Spleen (tissue), 7 donors: ENCODE results near the gene FGF18.

ENCODE experiments used
- POLR2A ChIP-seq, 3 donors: fragments of 450-650 bp; IDR thresholded peaks; one replicate each; pipeline ENCODE4 v1.5.1; 2017; ENCODE audit warnings: antibody characterized with exemption in 3 of 3, mild to moderate bottlenecking in 1 of 3
- POLR2AphosphoS5 ChIP-seq, 3 donors: sonication (generic); formaldehyde crosslinking; IDR thresholded peaks; one replicate each; pipeline ENCODE4 v1.5.1; 2017; ENCODE audit warnings: antibody characterized with exemption in 3 of 3
- TF ChIP-seq, protein P1 (sequence below), 11 experiments: fragments of 200-600 bp in 7 of 11; fragments of 450-650 bp in 4 of 11; sonication (generic) in 4 of 11; IDR thresholded peaks in 8 of 11; conservative IDR thresholded peaks in 3 of 11; 1 replicate in 7 of 11; 2 replicates in 4 of 11; pipeline versions ENCODE4 v1.4.0 to v1.8.0; 2016 to 2021; ENCODE audit warnings: antibody characterized with exemption in 11 of 11, inconsistent platforms in 4 of 11, mild to moderate bottlenecking in 1 of 11
- donor health status: DM: no; HTN: no; CAD: no; lungs with moderate emphysema.
- donor health status: DM: no; HTN: no; CAD: no.
- donor health status: DM: no; HTN: no; CAD: no.

DNA sequence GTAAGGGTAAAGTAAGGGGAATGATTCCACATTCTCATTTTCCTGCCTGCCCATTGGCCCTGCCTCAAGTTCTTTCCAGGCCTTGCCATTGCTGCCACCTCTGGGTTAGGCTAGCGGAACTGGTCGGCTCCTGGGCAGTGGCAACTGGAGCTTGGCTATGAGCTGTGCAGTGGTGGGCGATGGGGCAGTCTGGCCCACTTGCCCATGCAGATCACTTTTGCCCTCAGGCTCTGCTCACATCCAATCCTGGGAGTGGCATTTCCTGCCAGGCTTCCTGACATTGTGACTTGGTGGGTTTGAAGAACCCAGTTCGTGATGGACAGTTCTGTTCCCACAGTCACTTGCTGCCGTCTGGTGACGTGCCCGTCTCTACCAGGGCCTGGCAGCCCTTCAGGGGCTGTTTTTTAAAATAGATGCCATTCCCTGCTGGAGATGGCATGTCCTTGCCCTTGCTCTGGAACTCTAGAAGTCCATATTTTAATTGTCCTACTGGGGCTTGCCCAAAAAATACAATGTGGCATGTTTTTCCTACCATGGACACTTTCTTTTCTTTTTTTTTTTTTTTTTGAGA lies 86.1 kb downstream of the FGF18 start:
- TF ChIP-seq, protein P1, sequence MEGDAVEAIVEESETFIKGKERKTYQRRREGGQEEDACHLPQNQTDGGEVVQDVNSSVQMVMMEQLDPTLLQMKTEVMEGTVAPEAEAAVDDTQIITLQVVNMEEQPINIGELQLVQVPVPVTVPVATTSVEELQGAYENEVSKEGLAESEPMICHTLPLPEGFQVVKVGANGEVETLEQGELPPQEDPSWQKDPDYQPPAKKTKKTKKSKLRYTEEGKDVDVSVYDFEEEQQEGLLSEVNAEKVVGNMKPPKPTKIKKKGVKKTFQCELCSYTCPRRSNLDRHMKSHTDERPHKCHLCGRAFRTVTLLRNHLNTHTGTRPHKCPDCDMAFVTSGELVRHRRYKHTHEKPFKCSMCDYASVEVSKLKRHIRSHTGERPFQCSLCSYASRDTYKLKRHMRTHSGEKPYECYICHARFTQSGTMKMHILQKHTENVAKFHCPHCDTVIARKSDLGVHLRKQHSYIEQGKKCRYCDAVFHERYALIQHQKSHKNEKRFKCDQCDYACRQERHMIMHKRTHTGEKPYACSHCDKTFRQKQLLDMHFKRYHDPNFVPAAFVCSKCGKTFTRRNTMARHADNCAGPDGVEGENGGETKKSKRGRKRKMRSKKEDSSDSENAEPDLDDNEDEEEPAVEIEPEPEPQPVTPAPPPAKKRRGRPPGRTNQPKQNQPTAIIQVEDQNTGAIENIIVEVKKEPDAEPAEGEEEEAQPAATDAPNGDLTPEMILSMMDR (IDR thresholded peaks at IDR 0.05 in 8 of 11, conservative IDR thresholded peaks at IDR 0.05 in 3 of 11), result no peak
- TF ChIP-seq POLR2A (IDR thresholded peaks at IDR 0.05) (no peak), POLR2AphosphoS5 (IDR thresholded peaks at IDR 0.05) (no peak)
